22Rv1 (cell line): ENCODE measurements around the gene NHLH1.

Experiments used
- ZFX ChIP-seq: fragments of 450-650 bp; IDR thresholded peaks from 2 replicates; pipeline ENCODE4 v1.6.1; 2017; ENCODE audit warnings: antibody characterized with exemption, borderline replicate concordance
- TF ChIP-seq, protein P1 (sequence below): fragments of 450-650 bp; IDR thresholded peaks from 2 replicates; pipeline ENCODE4 v1.5.1; 2017; ENCODE audit warnings: mild to moderate bottlenecking

- TF ChIP-seq, protein P1, sequence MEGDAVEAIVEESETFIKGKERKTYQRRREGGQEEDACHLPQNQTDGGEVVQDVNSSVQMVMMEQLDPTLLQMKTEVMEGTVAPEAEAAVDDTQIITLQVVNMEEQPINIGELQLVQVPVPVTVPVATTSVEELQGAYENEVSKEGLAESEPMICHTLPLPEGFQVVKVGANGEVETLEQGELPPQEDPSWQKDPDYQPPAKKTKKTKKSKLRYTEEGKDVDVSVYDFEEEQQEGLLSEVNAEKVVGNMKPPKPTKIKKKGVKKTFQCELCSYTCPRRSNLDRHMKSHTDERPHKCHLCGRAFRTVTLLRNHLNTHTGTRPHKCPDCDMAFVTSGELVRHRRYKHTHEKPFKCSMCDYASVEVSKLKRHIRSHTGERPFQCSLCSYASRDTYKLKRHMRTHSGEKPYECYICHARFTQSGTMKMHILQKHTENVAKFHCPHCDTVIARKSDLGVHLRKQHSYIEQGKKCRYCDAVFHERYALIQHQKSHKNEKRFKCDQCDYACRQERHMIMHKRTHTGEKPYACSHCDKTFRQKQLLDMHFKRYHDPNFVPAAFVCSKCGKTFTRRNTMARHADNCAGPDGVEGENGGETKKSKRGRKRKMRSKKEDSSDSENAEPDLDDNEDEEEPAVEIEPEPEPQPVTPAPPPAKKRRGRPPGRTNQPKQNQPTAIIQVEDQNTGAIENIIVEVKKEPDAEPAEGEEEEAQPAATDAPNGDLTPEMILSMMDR: no peak
- TF ChIP-seq ZFX: no peak
Measured at GRCh38 chr1:160351629-160352028, 15.2 kb upstream of the NHLH1 start.
